ENCODE data around the gene VWA1.

The VWA1 gene

GRCh38 chr1:1423245-1423597, 12.3 kb upstream of the VWA1 start:
- POLR2A ChIA-PET (ENCODE audit: low non-redundant PET): interaction anchor here (1.0 kb wide), 1 partner anchor 16 kb away, joined by 3 read pairs; the partner anchor contains the start of gene MRPL20
- no peak for DNase-seq (ENCODE audit: low spot score)
- CTCF ChIA-PET: interaction anchor here (0.6 kb wide), 1 partner anchor 32 kb away, joined by 3 read pairs; no protein-coding TSS in a partner anchor
- TF ChIP-seq, protein P1, sequence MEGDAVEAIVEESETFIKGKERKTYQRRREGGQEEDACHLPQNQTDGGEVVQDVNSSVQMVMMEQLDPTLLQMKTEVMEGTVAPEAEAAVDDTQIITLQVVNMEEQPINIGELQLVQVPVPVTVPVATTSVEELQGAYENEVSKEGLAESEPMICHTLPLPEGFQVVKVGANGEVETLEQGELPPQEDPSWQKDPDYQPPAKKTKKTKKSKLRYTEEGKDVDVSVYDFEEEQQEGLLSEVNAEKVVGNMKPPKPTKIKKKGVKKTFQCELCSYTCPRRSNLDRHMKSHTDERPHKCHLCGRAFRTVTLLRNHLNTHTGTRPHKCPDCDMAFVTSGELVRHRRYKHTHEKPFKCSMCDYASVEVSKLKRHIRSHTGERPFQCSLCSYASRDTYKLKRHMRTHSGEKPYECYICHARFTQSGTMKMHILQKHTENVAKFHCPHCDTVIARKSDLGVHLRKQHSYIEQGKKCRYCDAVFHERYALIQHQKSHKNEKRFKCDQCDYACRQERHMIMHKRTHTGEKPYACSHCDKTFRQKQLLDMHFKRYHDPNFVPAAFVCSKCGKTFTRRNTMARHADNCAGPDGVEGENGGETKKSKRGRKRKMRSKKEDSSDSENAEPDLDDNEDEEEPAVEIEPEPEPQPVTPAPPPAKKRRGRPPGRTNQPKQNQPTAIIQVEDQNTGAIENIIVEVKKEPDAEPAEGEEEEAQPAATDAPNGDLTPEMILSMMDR (conservative IDR thresholded peaks at IDR 0.05; ENCODE audit: low read depth): no peak
- peak overlapping the region; percentile 75 for H3K27ac ChIP-seq

DNA sequence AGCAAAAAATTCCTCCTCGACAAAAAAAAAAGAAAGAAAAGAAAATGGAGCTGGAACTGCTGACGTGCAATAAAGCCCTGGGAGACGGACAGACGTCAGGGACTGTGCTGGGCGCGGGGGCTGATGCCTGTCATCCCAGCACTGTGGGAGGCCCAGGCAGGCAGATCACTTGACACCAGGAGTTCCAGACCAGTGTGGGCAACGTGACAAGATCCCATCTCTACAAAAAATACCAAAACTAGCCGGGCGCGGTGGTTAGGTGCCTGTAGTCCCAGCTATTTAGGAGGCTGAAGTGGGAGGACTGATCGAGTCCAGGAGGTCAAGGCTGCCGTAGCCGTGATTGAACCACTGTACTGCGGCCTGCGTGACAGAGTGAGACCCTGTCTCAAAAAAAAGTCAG, 10.8 kb upstream of the VWA1 start:
- POLR2A ChIA-PET (ENCODE audit: low non-redundant PET): no interaction called here
- TF ChIP-seq, protein P1 (conservative IDR thresholded peaks at IDR 0.05; ENCODE audit: low read depth): no peak
- peak overlapping the region; percentile 75 for H3K27ac ChIP-seq
- CTCF ChIA-PET: no interaction called here
- DNase-seq (ENCODE audit: low spot score): no peak

DNA sequence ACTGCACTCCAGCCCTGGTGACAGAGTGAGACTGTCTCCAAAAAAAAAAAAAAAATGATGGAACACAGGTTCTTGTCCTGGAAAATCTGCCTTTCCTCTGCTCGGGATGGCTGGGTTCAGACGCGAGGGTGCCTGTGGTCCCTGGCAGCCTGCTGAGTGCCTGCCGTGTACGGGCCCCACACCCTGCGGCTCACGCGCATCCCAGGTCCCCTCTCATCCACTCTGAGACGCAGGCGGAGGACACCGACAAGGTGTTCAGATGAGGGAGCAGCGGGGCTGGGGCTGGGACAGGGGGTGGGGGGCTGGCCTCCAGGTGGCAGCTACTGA, 10.1 kb upstream of the VWA1 start:
- POLR2A ChIA-PET (ENCODE audit: low non-redundant PET): no interaction called here
- TF ChIP-seq, protein P1 (conservative IDR thresholded peaks at IDR 0.05; ENCODE audit: low read depth): no peak
- DNase-seq (ENCODE audit: low spot score): no peak
- peak overlapping the region; percentile 75; the same call in 1 of the 2 replicates for H3K27ac ChIP-seq
- CTCF ChIA-PET: interaction anchor here (1.0 kb wide), 1 partner anchor 15 kb away, joined by 3 read pairs; no protein-coding TSS in a partner anchor

DNA sequence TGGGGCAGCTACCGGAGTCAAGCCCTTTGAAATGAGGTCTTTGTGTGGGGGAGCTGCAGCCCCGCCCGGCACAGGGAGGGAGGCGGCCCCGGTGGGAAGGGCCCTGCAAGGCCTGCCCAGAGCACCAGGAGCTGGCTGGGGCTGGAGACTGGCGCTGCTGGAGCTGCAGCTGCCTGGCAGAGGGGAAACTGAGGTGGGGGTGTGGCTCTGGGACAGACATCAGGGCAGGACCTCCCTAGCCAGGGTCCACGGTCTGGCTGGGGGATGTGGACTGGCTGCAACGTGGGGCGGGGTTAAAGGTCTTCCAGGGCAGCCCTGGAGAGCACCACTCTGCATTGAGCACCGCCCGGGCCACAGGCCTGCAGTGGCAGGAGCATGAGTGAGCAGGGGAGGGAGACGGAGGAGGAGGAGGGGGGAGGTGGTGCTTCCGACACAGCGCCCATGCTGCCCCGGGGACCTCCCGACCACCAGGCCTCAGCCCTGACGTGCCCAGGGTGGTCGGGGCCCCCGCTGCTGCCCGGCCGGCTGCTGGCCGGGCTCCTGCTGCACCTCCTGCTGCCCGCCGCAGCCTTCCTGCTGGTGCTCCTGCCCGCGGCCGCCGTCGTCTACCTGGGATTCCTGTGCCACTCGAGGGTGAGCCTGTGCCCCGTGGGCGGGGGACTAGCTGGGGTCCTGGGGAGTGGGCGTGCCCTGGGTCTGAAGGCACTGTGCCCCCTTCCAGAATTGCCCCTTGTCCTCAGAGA, 9.6 kb upstream of the VWA1 start:
- H3K27ac ChIP-seq: peak overlapping the region; percentile 75
- TF ChIP-seq, protein P1 (conservative IDR thresholded peaks at IDR 0.05; ENCODE audit: low read depth): no peak
- no peak for DNase-seq (ENCODE audit: low spot score)
- ChIA-PET CTCF (interaction anchor here (1.0 kb wide), 1 partner anchor 15 kb away, joined by 3 read pairs; no protein-coding TSS in a partner anchor), POLR2A (ENCODE audit: low non-redundant PET) (no interaction called here)

DNA sequence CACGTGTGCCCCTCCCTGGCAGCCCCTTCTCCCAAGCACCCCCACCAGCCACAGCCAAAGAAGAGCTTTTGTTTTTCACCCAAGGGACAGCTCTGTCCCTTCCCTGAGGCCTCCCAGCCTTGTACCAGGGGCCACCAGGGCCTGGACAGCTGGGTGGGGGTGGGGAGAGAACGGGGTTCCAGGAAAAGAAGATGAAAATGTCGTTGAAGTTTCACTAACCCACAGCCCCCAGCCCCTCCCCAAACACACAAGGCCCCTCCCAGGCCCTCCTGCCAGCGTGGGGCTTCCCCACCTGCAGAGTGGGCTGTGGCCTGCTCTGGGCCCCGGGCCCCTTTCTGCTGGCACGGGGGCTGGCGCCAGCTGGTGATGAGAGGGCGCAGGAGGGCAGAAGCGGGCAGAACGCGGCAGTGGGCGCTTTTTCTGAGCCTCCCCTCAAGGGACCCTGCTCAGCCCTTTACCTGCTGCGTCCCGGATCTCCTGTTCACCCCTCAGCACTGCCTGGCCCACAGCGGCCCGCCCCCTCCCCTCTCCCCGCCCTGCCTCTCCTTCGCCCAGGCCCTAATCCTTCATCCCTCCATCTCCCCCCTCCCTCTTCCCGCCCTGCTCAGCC, 8.9 kb upstream of the VWA1 start:
- CTCF ChIA-PET: no interaction called here
- POLR2A ChIA-PET (ENCODE audit: low non-redundant PET): no interaction called here
- TF ChIP-seq, protein P1 (conservative IDR thresholded peaks at IDR 0.05; ENCODE audit: low read depth): no peak
- DNase-seq (ENCODE audit: low spot score): no peak
- peak overlapping the region; percentile 75 for H3K27ac ChIP-seq

GRCh38 chr1:1427106-1427819, 8.2 kb upstream of the VWA1 start:
- ChIA-PET POLR2A (ENCODE audit: low non-redundant PET) (no interaction called here), CTCF (no interaction called here)
- no peak overlapping the region for H3K27ac ChIP-seq
- DNase-seq (ENCODE audit: low spot score): no peak
- TF ChIP-seq, protein P1 (conservative IDR thresholded peaks at IDR 0.05; ENCODE audit: low read depth): no peak
